ENCODE results near the gene NEB. TPM values are rescaled to one million over a fixed set of nuclear protein-coding genes. Genes with fewer than 3 reads are reported as not detected.
A peak's percentile ranks its signal among the peaks of the same experiment; 100 is the strongest.

NEB gene
- total and polyA plus RNA-seq, 2 donors (not counting 1 experiment from before 2014, with no cell fraction given) = 3.6 to 4.6 TPM

- no peak overlapping the region for H3K9ac ChIP-seq (ENCODE audit: low read length)
- no peak overlapping the region for H3K4me2 ChIP-seq (replicated peaks; ENCODE audit: low read depth, low read length, poor library complexity, severe bottlenecking)
- no peaks in the 10 kb centered on the region for H3K9me3 Mint-ChIP-seq (ENCODE audit: insufficient read depth)
- WGBS (ENCODE audit: insufficient coverage) = 93% methylated on average over 3 of the region's 9 CpGs
- no peak overlapping the region for H3K27ac ChIP-seq (ENCODE audit: low read length in 2 of 2)
- no peaks in the 10 kb centered on the region for H3K27me3 ChIP-seq (replicated peaks in 1 of 4; ENCODE audit: control extremely low read depth in 1 of 4, control insufficient read depth in 3 of 4, insufficient read depth in 4 of 4, low read length in 3 of 4)
- H4K20me1 ChIP-seq (ENCODE audit: control insufficient read depth, insufficient read depth, low read length, poor library complexity, severe bottlenecking) = no peaks in the 10 kb centered on the region
- no peak for ATAC-seq (ENCODE audit: low read depth)
- H3K4me1 Mint-ChIP-seq = peaks cover 28% of the 10 kb centered on the region
- no peak overlapping the region for H3K4me3 ChIP-seq (ENCODE audit: control extremely low read depth in 1 of 5, extremely low read depth in 1 of 5, insufficient read depth in 1 of 5, low read depth in 2 of 5, low read length in 4 of 5)
- no peaks in the 10 kb centered on the region for H3K36me3 ChIP-seq (replicated peaks in 1 of 2; ENCODE audit: control extremely low read depth in 1 of 2, control insufficient read depth in 1 of 2, extremely low read depth in 1 of 2, insufficient read depth in 2 of 2, low read length in 1 of 2)
- intact Hi-C loops (cut with micrococcal nuclease) = no loop called here
- CTCF ChIA-PET = interaction anchor here (1.0 to 1.1 kb wide), 2 partner anchors 10 to 359 kb away, joined by 3 read pairs; no protein-coding TSS in a partner anchor
- H3K27me3 Mint-ChIP-seq = no peaks in the 10 kb centered on the region
- H3K9me3 ChIP-seq (ENCODE audit: control extremely low read depth in 1 of 3, control insufficient read depth in 2 of 3, insufficient read depth in 1 of 3, low read length in 2 of 3) = peaks cover 0 to 11% (median 0%) of the 10 kb centered on the region in 3 donors
- DNase-seq = no peak
- no peaks in the 10 kb centered on the region for H3K79me2 ChIP-seq (ENCODE audit: control insufficient read depth, insufficient read depth, low read length)
- no peak overlapping the region for H3K4me3 Mint-ChIP-seq
- POLR2A ChIA-PET = interaction anchor here (0.6 kb wide), 1 partner anchor 14 kb away, joined by 4 read pairs; no protein-coding TSS in a partner anchor
- H2AFZ ChIP-seq (ENCODE audit: insufficient read depth, low read depth, low read length, poor library complexity, severe bottlenecking) = no peak overlapping the region
- H3K4me1 ChIP-seq (ENCODE audit: control insufficient read depth in 2 of 2, insufficient read depth in 2 of 2, low read length in 2 of 2) = peaks cover 22 to 26% of the 10 kb centered on the region in 2 donors
- TF ChIP-seq CTCF (IDR thresholded peaks at IDR 0.05) (no peak), EZH2 (IDR thresholded peaks at IDR 0.05; ENCODE audit: borderline replicate concordance, insufficient read depth, low read depth, low read length, poor library complexity, severe bottlenecking) (no peak)
- H3K27ac Mint-ChIP-seq = no peak overlapping the region
Measured at GRCh38 chr2:151640087-151640486, 94.2 kb downstream of the NEB start.

GRCh38 chr2:151638990-151639389, 95.3 kb downstream of the NEB start:
- no peak overlapping the region for H3K4me3 ChIP-seq (ENCODE audit: control extremely low read depth in 1 of 5, extremely low read depth in 1 of 5, insufficient read depth in 1 of 5, low read depth in 2 of 5, low read length in 4 of 5)
- Mint-ChIP-seq H3K4me3 (no peak overlapping the region), H3K27me3 (no peaks in the 10 kb centered on the region), H3K4me1 (peaks cover 28% of the 10 kb centered on the region), H3K9me3 (ENCODE audit: insufficient read depth) (no peaks in the 10 kb centered on the region), H3K27ac (peak overlapping the region; percentile 26)
- no peaks in the 10 kb centered on the region for H3K27me3 ChIP-seq (replicated peaks in 1 of 4; ENCODE audit: control extremely low read depth in 1 of 4, control insufficient read depth in 3 of 4, insufficient read depth in 4 of 4, low read length in 3 of 4)
- peak overlapping the region in 1 of 2 donors; percentile 89 for H3K27ac ChIP-seq (ENCODE audit: low read length in 2 of 2)
- peaks cover 22 to 26% of the 10 kb centered on the region in 2 donors for H3K4me1 ChIP-seq (ENCODE audit: control insufficient read depth in 2 of 2, insufficient read depth in 2 of 2, low read length in 2 of 2)
- peak overlapping the region; percentile 88 for H2AFZ ChIP-seq (ENCODE audit: insufficient read depth, low read depth, low read length, poor library complexity, severe bottlenecking)
- no peak for TF ChIP-seq EZH2 (IDR thresholded peaks at IDR 0.05; ENCODE audit: borderline replicate concordance, insufficient read depth, low read depth, low read length, poor library complexity, severe bottlenecking)
- TF ChIP-seq CTCF (IDR thresholded peaks at IDR 0.05) = no peak
- CTCF ChIA-PET = interaction anchor here (1.0 to 2.7 kb wide), 4 partner anchors 11 to 171 kb away, joined by 3 to 17 read pairs (median 3); no protein-coding TSS in a partner anchor
- peak overlapping the region; percentile 61 for H3K9ac ChIP-seq (ENCODE audit: low read length)
- POLR2A ChIA-PET = interaction anchor here (1.5 kb wide), 1 partner anchor 190 kb away, joined by 4 read pairs; the partner anchor contains the start of gene ARL5A
- WGBS (ENCODE audit: insufficient coverage) = no CpG with 5 or more reads among the region's 1 CpG
- no peaks in the 10 kb centered on the region for H3K36me3 ChIP-seq (replicated peaks in 1 of 2; ENCODE audit: control extremely low read depth in 1 of 2, control insufficient read depth in 1 of 2, extremely low read depth in 1 of 2, insufficient read depth in 2 of 2, low read length in 1 of 2)
- DNase-seq (no peak), ATAC-seq (ENCODE audit: low read depth) (no peak)
- H3K4me2 ChIP-seq (replicated peaks; ENCODE audit: low read depth, low read length, poor library complexity, severe bottlenecking) = peak overlapping the region; percentile 80
- intact Hi-C loops (cut with micrococcal nuclease) = loop anchor here (5.0 to 10.0 kb wide), 2 partner anchors 168 to 374 kb away; partner anchors contain the start of gene RBM43
- H3K9me3 ChIP-seq (ENCODE audit: control extremely low read depth in 1 of 3, control insufficient read depth in 2 of 3, insufficient read depth in 1 of 3, low read length in 2 of 3) = peaks cover 0 to 11% (median 0%) of the 10 kb centered on the region in 3 donors
- no peaks in the 10 kb centered on the region for H3K79me2 ChIP-seq (ENCODE audit: control insufficient read depth, insufficient read depth, low read length)
- no peaks in the 10 kb centered on the region for H4K20me1 ChIP-seq (ENCODE audit: control insufficient read depth, insufficient read depth, low read length, poor library complexity, severe bottlenecking)
